Astrocyte (in vitro differentiated cells and primary cell): ENCODE results near the gene EIF4EBP2. TPM values are rescaled to one million over a fixed set of nuclear protein-coding genes. Genes with fewer than 3 reads are reported as not detected.

Source experiments
- DNase-seq: peaks from one replicate; pipeline ENCODE4 v3.0.0-alpha.2; 2010; ENCODE audit warnings: low read depth
- FAIRE-seq: peaks from 2 replicates; lab custom pipeline; 2011; peaks lifted over from hg19 to GRCh38; lab: Jason Lieb, UNC
- H2AFZ ChIP-seq: 2 replicates; pipeline ENCODE4 v1.6.0; 2012; ENCODE audit warnings: low read depth, low read length, inconsistent platforms
- H3K27ac ChIP-seq: 2 replicates; pipeline ENCODE4 v1.5.1; 2011; ENCODE audit warnings: low read depth, low read length, inconsistent platforms
- H3K27me3 ChIP-seq: 2 replicates; pipeline ENCODE4 v1.6.0; 2011; ENCODE audit warnings: low read length, inconsistent platforms; ENCODE audit not compliant: insufficient read depth
- H3K36me3 ChIP-seq: 2 replicates; pipeline ENCODE4 v1.5.1; 2011; ENCODE audit warnings: low read length, inconsistent platforms; ENCODE audit not compliant: insufficient read depth
- H3K4me1 ChIP-seq: 2 replicates; pipeline ENCODE4 v1.5.1; 2011; ENCODE audit warnings: low read length, inconsistent platforms; ENCODE audit not compliant: insufficient read depth
- H3K4me2 ChIP-seq: 2 replicates; pipeline ENCODE4 v1.6.0; 2012; ENCODE audit warnings: low read length, inconsistent platforms
- H3K4me3 ChIP-seq: 2 replicates; pipeline ENCODE4 v1.5.1; 2011; ENCODE audit warnings: low read depth, mild to moderate bottlenecking, low read length, inconsistent platforms; ENCODE audit not compliant: insufficient read depth
- H3K79me2 ChIP-seq: 2 replicates; pipeline ENCODE4 v1.6.0; 2012; ENCODE audit warnings: mild to moderate bottlenecking, low read length, inconsistent platforms; ENCODE audit not compliant: insufficient read depth
- H3K9ac ChIP-seq: 2 replicates; pipeline ENCODE4 v1.6.0; 2012; ENCODE audit warnings: mild to moderate bottlenecking, low read length, inconsistent platforms
- H3K9me3 ChIP-seq: 2 replicates; pipeline ENCODE4 v1.5.1; 2012; ENCODE audit warnings: low read depth, mild to moderate bottlenecking, low read length, inconsistent platforms; ENCODE audit not compliant: insufficient read depth
- H4K20me1 ChIP-seq: 2 replicates; pipeline ENCODE4 v1.6.0; 2012; ENCODE audit warnings: low read length, inconsistent platforms; ENCODE audit not compliant: insufficient read depth
- H3K27ac Mint-ChIP-seq: one replicate; pipeline ENCODE4 v1.8.0; 2021; ENCODE audit warnings: mild to moderate bottlenecking, mixed read lengths; ENCODE audit not compliant: unreplicated experiment
- H3K27me3 Mint-ChIP-seq: one replicate; pipeline ENCODE4 v1.8.0; 2021; ENCODE audit warnings: low read depth, mixed read lengths; ENCODE audit not compliant: unreplicated experiment
- H3K36me3 Mint-ChIP-seq: one replicate; pipeline ENCODE4 v1.8.0; 2021; ENCODE audit warnings: low read depth, mixed read lengths; ENCODE audit not compliant: unreplicated experiment
- H3K4me1 Mint-ChIP-seq: one replicate; pipeline ENCODE4 v1.8.0; 2021; ENCODE audit warnings: low read depth, mixed read lengths; ENCODE audit not compliant: unreplicated experiment
- H3K4me3 Mint-ChIP-seq: one replicate; pipeline ENCODE4 v1.8.0; 2021; ENCODE audit warnings: mild to moderate bottlenecking, moderate library complexity, mixed read lengths; ENCODE audit not compliant: unreplicated experiment
- H3K9me3 Mint-ChIP-seq: one replicate; pipeline ENCODE4 v1.8.0; 2021; ENCODE audit warnings: mild to moderate bottlenecking, mixed read lengths; ENCODE audit not compliant: unreplicated experiment
- CTCF ChIP-seq: IDR thresholded peaks from 2 replicates; pipeline ENCODE4 v1.5.1; 2011; ENCODE audit warnings: low read depth, mild to moderate bottlenecking, inconsistent platforms, low read length, moderate library complexity; ENCODE audit not compliant: insufficient read depth
- EZH2 ChIP-seq: IDR thresholded peaks from 2 replicates; pipeline ENCODE4 v1.6.1; 2012; ENCODE audit warnings: mild to moderate bottlenecking, low read length, inconsistent platforms; ENCODE audit not compliant: insufficient read depth
- total RNA-seq: library from RNA; stranded (reverse); gene quantifications from 2 replicates; pipeline ENCODE4 v1.2.1, GENCODE V29; 2021

Gene EIF4EBP2
- total RNA-seq, 1 donor from 2014 or later, result 74.0 TPM

GRCh38 chr10:70412356-70412755 is 8.4 kb downstream of the EIF4EBP2 start:
- Mint-ChIP-seq H3K36me3 (peaks cover 9% of the 10 kb centered on the region), H3K27me3 (no peaks in the 10 kb centered on the region), H3K9me3 (peaks cover 2% of the 10 kb centered on the region), H3K4me3 (no peak overlapping the region), H3K4me1 (peaks cover 25% of the 10 kb centered on the region), H3K27ac (no peak overlapping the region)
- no peak overlapping the region for H3K9ac ChIP-seq
- DNase-seq, result no peak
- no peaks in the 10 kb centered on the region for H3K36me3 ChIP-seq
- no peaks in the 10 kb centered on the region for H3K27me3 ChIP-seq
- H3K4me3 ChIP-seq, result no peak overlapping the region
- no peak overlapping the region for H2AFZ ChIP-seq
- H3K4me2 ChIP-seq, result no peak overlapping the region
- no peak for TF ChIP-seq CTCF
- TF ChIP-seq EZH2, result no peak
- no peak for FAIRE-seq
- H3K9me3 ChIP-seq, result no peaks in the 10 kb centered on the region
- H3K79me2 ChIP-seq, result peaks cover 92% of the 10 kb centered on the region
- no peak overlapping the region for H3K27ac ChIP-seq
- H4K20me1 ChIP-seq, result peaks cover 86% of the 10 kb centered on the region
- H3K4me1 ChIP-seq, result peaks cover under 1% of the 10 kb centered on the region

- Histone ChIP-seq H3K4me3 (no peak overlapping the region), H3K27ac (peak overlapping the region; percentile 48), H4K20me1 (peaks cover 83% of the 10 kb centered on the region), H3K79me2 (peaks cover 70% of the 10 kb centered on the region), H2AFZ (no peak overlapping the region), H3K36me3 (peaks cover 13% of the 10 kb centered on the region), H3K4me1 (peaks cover 10% of the 10 kb centered on the region), H3K4me2 (peak overlapping the region; percentile 61), H3K9me3 (no peaks in the 10 kb centered on the region), H3K9ac (no peak overlapping the region), H3K27me3 (no peaks in the 10 kb centered on the region)
- H3K36me3 Mint-ChIP-seq, result peaks cover 20% of the 10 kb centered on the region
- no peak overlapping the region for H3K4me3 Mint-ChIP-seq
- no peaks in the 10 kb centered on the region for H3K9me3 Mint-ChIP-seq
- DNase-seq, result peak; percentile 23
- no peak for FAIRE-seq
- H3K27ac Mint-ChIP-seq, result peak overlapping the region; percentile 8
- H3K4me1 Mint-ChIP-seq, result peaks cover 17% of the 10 kb centered on the region
- H3K27me3 Mint-ChIP-seq, result no peaks in the 10 kb centered on the region
- TF ChIP-seq CTCF, result no peak
- TF ChIP-seq EZH2, result no peak
Observed at GRCh38 chr10:70417568-70417967, 13.6 kb downstream of the EIF4EBP2 start.

GRCh38 chr10:70418229-70418628 is 14.3 kb downstream of the EIF4EBP2 start:
- no peak for FAIRE-seq
- TF ChIP-seq EZH2 (no peak), CTCF (no peak)
- H4K20me1 ChIP-seq, result peaks cover 83% of the 10 kb centered on the region
- Mint-ChIP-seq H3K36me3 (peaks cover 25% of the 10 kb centered on the region), H3K27me3 (no peaks in the 10 kb centered on the region), H3K4me3 (no peak overlapping the region), H3K27ac (peak overlapping the region; percentile 6), H3K9me3 (no peaks in the 10 kb centered on the region), H3K4me1 (peaks cover 17% of the 10 kb centered on the region)
- peak; percentile 68 for DNase-seq
- H3K4me2 ChIP-seq, result peak overlapping the region; percentile 61
- no peaks in the 10 kb centered on the region for H3K9me3 ChIP-seq
- no peak overlapping the region for H3K9ac ChIP-seq
- no peak overlapping the region for H3K4me3 ChIP-seq
- H3K27ac ChIP-seq, result peak overlapping the region; percentile 48
- H3K79me2 ChIP-seq, result peaks cover 64% of the 10 kb centered on the region
- H3K36me3 ChIP-seq, result peaks cover 15% of the 10 kb centered on the region
- no peaks in the 10 kb centered on the region for H3K27me3 ChIP-seq
- H2AFZ ChIP-seq, result no peak overlapping the region
- peaks cover 10% of the 10 kb centered on the region for H3K4me1 ChIP-seq
